GM23248 (cell line): Measurements from ENCODE around the gene UBN1.

Experiments
- EZH2 ChIP-seq: fragments of 200-600 bp; sonication (generic); IDR thresholded peaks from 2 replicates; pipeline ENCODE4 v1.6.1; 2018; ENCODE audit warnings: antibody characterized with exemption, mild to moderate bottlenecking; ENCODE audit not compliant: insufficient read depth, poor library complexity, severe bottlenecking
- EZH2phosphoT487 ChIP-seq: fragments of 200-600 bp; sonication (generic); IDR thresholded peaks from 2 replicates; pipeline ENCODE4 v1.6.1; 2018; ENCODE audit warnings: antibody characterized with exemption, moderate library complexity, mild to moderate bottlenecking, low read depth; ENCODE audit not compliant: insufficient read depth

- TF ChIP-seq EZH2phosphoT487, result no peak
- no peak for TF ChIP-seq EZH2
These were observed 7.3 kb upstream of the UBN1 start for GRCh38 chr16:4839942-4840341.
